ENCODE results near the gene STN1. TPM values are rescaled to one million over a fixed set of nuclear protein-coding genes. Genes with fewer than 3 reads are reported as not detected.

The STN1 gene
- total and polyA plus RNA-seq, 5 experiments from 2014 or later: 41.8 to 103 (median 89.3) TPM

Other genes with a start within 250 kb of the STN1 start
- 10 to 100 TPM; 21.5 to 22.4 TPM for gene SH3PXD2A, start 62.6 kb downstream of the STN1 start, total RNA-seq
- gene SH3PXD2A, start 62.6 kb downstream of the STN1 start, polyA plus RNA-seq: under 1 TPM; 0.09 to 0.50 (median 0.29) TPM
- gene SLK, start 49.0 kb upstream of the STN1 start, total RNA-seq: 10 to 100 TPM; 29.8 to 36.6 TPM
- gene SLK, start 49.0 kb upstream of the STN1 start, polyA plus RNA-seq: 10 to 100 TPM in 1 of 3 donors, 1 to 10 TPM in 2; 5.0 to 12.7 (median 7.0) TPM
- not detected for gene COL17A1, start 167.7 kb upstream of the STN1 start, total RNA-seq
- not detected for gene COL17A1, start 167.7 kb upstream of the STN1 start, polyA plus RNA-seq
- 10 to 100 TPM; 15.5 to 17.3 TPM for gene SFR1, start 204.0 kb upstream of the STN1 start, total RNA-seq
- 10 to 100 TPM; 12.9 to 18.2 (median 14.4) TPM for gene SFR1, start 204.0 kb upstream of the STN1 start, polyA plus RNA-seq

Measured in naive thymus-derived CD8-positive, alpha-beta T cell (primary cell).